Esophagus (tissue), 2 donors: ENCODE measurements around the gene CAMK1D. TPM values are rescaled to one million over a fixed set of nuclear protein-coding genes. Genes with fewer than 3 reads are reported as not detected.
"Not testable (repeated sequence)": the region's sequence is repeated elsewhere in the genome, so short reads cannot be mapped to it uniquely, and the experiment has no call there.

ENCODE experiments used
- H3K27ac ChIP-seq, 2 donors: one replicate each; pipeline ENCODE4 v1.5.1; 2013; ENCODE audit warnings: low read depth in 2 of 2, mild to moderate bottlenecking in 2 of 2, inconsistent platforms in 1 of 2, low read length in 1 of 2, moderate library complexity in 1 of 2
- H3K27me3 ChIP-seq, 2 donors: one replicate each; pipeline ENCODE4 v1.6.1; 2013; ENCODE audit warnings: low read length in 2 of 2, control low read depth in 1 of 2, mild to moderate bottlenecking in 1 of 2; ENCODE audit not compliant: insufficient read depth in 2 of 2, control insufficient read depth in 1 of 2
- H3K36me3 ChIP-seq, 2 donors: one replicate each; pipeline ENCODE4 v1.6.1; 2013; ENCODE audit warnings: low read length in 1 of 2; ENCODE audit not compliant: control insufficient read depth in 2 of 2, insufficient read depth in 2 of 2
- H3K4me1 ChIP-seq, 2 donors: one replicate each; pipeline ENCODE4 v1.6.1; 2013; ENCODE audit warnings: low read length in 1 of 2; ENCODE audit not compliant: control insufficient read depth in 2 of 2, insufficient read depth in 2 of 2
- H3K4me3 ChIP-seq, 2 donors: one replicate each; pipeline ENCODE4 v1.5.1; 2013; ENCODE audit warnings: low read length in 2 of 2, mild to moderate bottlenecking in 2 of 2, low read depth in 1 of 2, moderate library complexity in 1 of 2
- H3K9me3 ChIP-seq, 2 donors: one replicate each; pipeline ENCODE4 v1.6.1; 2013; ENCODE audit warnings: mild to moderate bottlenecking in 2 of 2, low read depth in 1 of 2, low read length in 1 of 2, moderate library complexity in 1 of 2; ENCODE audit not compliant: control insufficient read depth in 2 of 2, insufficient read depth in 1 of 2
- WGBS, 2 donors: extraction: QIAGEN DNeasy Blood & Tissue Kit; methylation state at CpG; one replicate each; pipeline ENCODE4 v1.1.7; 2013; 5-methylcytosine and 5-hydroxymethylcytosine counted together
- polyA plus RNA-seq, 2 donors: library from polyadenylated mRNA; stranded (reverse); fragments of 200-250 nt; gene quantifications; one replicate each; pipeline ENCODE4 v1.2.3, GENCODE V29; 2013
- donor health status: healthy with polysubstance abuse.
- donor health status: Bipolar disorder and iron deficiency.

CAMK1D gene
- polyA plus RNA-seq, 2 donors = 5.4 to 5.6 TPM

GRCh38 chr10:12728494-12728893 lies 379.1 kb downstream of the CAMK1D start:
- WGBS, 2 donors = 81 to 82% methylated on average over 12 of the region's 12 CpGs
- Histone ChIP-seq H3K36me3 (no peaks in the 10 kb centered on the region), H3K4me1 (peaks cover 2 to 3% of the 10 kb centered on the region in 2 donors), H3K27ac (no peak overlapping the region), H3K9me3 (no peaks in the 10 kb centered on the region), H3K27me3 (no peaks in the 10 kb centered on the region), H3K4me3 (no peak overlapping the region)

DNA sequence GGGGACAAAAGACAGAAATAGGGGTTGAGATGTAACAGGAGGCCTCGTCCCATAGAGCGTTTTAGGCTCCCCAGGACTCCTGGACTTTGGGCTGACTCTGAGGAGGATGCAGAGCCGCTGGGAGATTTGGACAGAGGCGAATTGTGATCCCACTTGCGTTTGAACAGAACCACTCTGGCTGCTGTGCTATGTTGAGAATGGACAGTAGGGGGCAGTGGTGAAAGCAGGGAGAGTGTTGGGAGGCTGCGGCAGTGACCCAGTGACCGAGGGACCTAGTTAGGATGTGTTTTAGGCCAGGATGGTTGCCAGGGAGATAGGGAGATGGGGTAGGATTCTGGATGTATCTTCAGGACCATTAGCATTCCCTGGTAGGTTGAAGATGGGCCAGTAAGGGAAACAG lies 380.5 kb downstream of the CAMK1D start:
- peaks cover 2 to 3% of the 10 kb centered on the region in 2 donors for H3K4me1 ChIP-seq
- H3K36me3 ChIP-seq = no peaks in the 10 kb centered on the region
- H3K27ac ChIP-seq = no peak overlapping the region
- H3K4me3 ChIP-seq = no peak overlapping the region
- no peaks in the 10 kb centered on the region for H3K9me3 ChIP-seq
- 87 to 91% methylated on average over 7 of the region's 7 CpGs for WGBS, 2 donors
- no peaks in the 10 kb centered on the region for H3K27me3 ChIP-seq

- H3K4me1 ChIP-seq = peaks cover 2 to 4% of the 10 kb centered on the region in 2 donors
- no peaks in the 10 kb centered on the region for H3K27me3 ChIP-seq
- H3K4me3 ChIP-seq = no peak overlapping the region
- no peaks in the 10 kb centered on the region for H3K36me3 ChIP-seq
- H3K9me3 ChIP-seq = no peaks in the 10 kb centered on the region
- H3K27ac ChIP-seq = no peak overlapping the region
- WGBS, 2 donors = 79 to 84% methylated on average over 9 of the region's 9 CpGs
Observed at GRCh38 chr10:12730809-12731519, 381.6 kb downstream of the CAMK1D start.

DNA sequence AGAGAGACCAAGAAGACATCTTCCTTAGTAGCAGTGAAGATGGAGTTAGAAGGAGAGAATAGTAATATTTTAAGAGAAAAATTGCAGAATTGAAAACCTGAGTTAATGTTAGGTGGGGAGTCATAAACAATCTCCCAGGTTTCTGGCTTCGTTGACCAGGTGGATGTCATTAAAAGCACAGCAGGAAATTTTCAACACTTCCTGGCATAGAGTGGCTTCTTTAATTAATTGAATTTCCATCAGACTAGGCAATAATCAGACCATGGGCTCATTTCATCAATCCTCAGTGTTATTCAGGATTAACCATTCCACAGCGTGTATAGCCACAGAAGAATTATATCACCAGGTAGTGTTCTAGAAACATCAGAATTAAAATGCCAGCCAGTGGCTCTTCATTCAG lies 383.9 kb downstream of the CAMK1D start:
- Histone ChIP-seq H3K4me3 (no peak overlapping the region), H3K9me3 (no peaks in the 10 kb centered on the region), H3K36me3 (no peaks in the 10 kb centered on the region), H3K27me3 (no peaks in the 10 kb centered on the region), H3K27ac (no peak overlapping the region), H3K4me1 (peaks cover 0 to 5% of the 10 kb centered on the region in 2 donors)
- 79 to 80% methylated on average over 2 of the region's 2 CpGs for WGBS, 2 donors

DNA sequence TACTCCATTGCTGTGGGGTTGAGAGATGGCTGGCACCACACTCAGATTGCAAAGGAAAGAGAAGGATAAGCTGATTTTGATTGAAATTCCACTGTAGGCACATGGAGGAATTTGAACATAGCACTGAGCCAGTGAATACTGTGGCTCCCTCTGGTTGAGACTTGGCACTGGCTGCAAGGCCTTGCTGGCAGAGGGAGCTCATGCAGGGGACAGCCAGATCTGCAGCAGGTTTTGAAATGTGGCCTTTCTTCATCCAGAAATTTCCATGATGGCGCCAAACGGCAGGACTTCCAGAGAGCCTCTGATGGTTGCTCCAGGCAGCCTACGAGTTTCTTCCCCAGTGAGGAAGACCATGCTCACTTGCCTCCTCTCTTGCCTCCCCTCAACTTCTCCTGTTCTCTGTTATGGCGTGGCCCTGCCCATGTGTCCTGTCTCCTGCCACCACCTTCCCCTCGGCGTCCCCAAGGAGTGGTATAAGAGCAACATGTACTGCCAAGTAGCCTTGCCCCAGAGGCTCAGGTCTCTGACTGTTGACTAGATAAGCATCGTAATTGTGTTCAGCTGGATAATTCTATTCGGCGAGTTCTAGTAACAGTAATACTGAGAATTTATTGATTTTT lies 386.6 kb downstream of the CAMK1D start:
- Histone ChIP-seq H3K4me1 (peaks cover 0 to 5% of the 10 kb centered on the region in 2 donors), H3K9me3 (no peaks in the 10 kb centered on the region), H3K36me3 (no peaks in the 10 kb centered on the region), H3K27me3 (no peaks in the 10 kb centered on the region), H3K4me3 (no peak overlapping the region), H3K27ac (no peak overlapping the region)
- 79 to 84% methylated on average over 9 of the region's 9 CpGs for WGBS, 2 donors

GRCh38 chr10:12740813-12741212 lies 391.5 kb downstream of the CAMK1D start:
- 72 to 73% methylated on average over 3 of the region's 3 CpGs for WGBS, 2 donors
- H3K9me3 ChIP-seq = no peaks in the 10 kb centered on the region
- peak overlapping the region in 1 of 2 donors; percentile 11 for H3K27ac ChIP-seq
- H3K36me3 ChIP-seq = no peaks in the 10 kb centered on the region
- peaks cover 0 to 5% of the 10 kb centered on the region in 2 donors for H3K4me1 ChIP-seq
- no peaks in the 10 kb centered on the region for H3K27me3 ChIP-seq
- H3K4me3 ChIP-seq = no peak overlapping the region

- H3K36me3 ChIP-seq = no peaks in the 10 kb centered on the region
- no peaks in the 10 kb centered on the region for H3K27me3 ChIP-seq
- H3K4me3 ChIP-seq = no peak overlapping the region
- H3K9me3 ChIP-seq = no peaks in the 10 kb centered on the region
- H3K4me1 ChIP-seq = peaks cover 0 to 3% of the 10 kb centered on the region in 2 donors
- H3K27ac ChIP-seq = peak overlapping the region; percentile 11 to 68
- 65 to 79% methylated on average over 8 of the region's 8 CpGs for WGBS, 2 donors
Observed at GRCh38 chr10:12741360-12741804, 392.0 kb downstream of the CAMK1D start.

DNA sequence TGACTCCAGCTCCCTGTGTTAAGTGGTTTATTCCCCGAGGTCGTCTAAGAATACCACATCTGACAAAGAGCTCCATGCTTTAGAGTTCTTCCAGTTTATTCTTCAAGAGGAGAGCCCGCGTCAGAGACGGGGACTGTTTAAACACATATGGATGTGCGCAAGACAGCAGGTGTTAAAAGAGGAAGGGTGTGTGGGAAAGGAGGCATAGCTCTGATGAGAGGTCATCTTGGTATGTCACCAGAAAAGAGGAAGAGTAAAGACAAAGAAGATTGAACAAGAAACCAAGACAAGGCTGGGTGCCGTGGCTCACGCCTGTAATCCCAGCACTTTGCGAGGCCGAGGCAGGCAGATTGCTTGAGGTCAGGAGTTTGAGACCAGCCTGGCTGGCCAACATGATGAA lies 393.4 kb downstream of the CAMK1D start:
- H3K4me3 ChIP-seq = no peak overlapping the region
- H3K9me3 ChIP-seq = no peaks in the 10 kb centered on the region
- H3K27ac ChIP-seq = no peak overlapping the region
- H3K36me3 ChIP-seq = no peaks in the 10 kb centered on the region
- no peaks in the 10 kb centered on the region for H3K4me1 ChIP-seq
- WGBS, 2 donors = 90 to 91% methylated on average over 10 of the region's 10 CpGs
- H3K27me3 ChIP-seq = no peaks in the 10 kb centered on the region

GRCh38 chr10:12743466-12743865 lies 394.1 kb downstream of the CAMK1D start:
- H3K36me3 ChIP-seq, H3K4me1 ChIP-seq, H3K4me3 ChIP-seq, H3K27me3 ChIP-seq, H3K27ac ChIP-seq, H3K9me3 ChIP-seq: not testable (repeated sequence)
- WGBS, 2 donors = 72 to 79% methylated on average over 3 of the region's 3 CpGs

DNA sequence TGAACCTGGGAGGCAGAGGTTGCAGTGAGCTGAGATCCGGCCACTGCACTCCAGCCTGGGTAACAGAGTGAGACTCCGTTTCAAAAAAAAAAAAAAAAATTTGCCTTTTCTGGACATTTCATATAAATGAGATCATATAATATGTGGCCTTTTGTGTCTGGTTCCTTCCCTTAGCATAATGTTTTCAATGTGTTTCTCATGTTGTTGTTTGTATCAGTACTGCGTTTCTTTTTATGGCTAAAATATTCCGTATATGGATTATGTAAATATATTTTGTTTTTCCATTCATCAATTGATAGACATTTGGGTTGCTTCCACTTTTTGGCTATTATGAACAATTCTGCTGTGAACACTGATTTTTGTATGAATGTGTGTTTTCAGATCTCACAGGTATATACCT lies 394.6 kb downstream of the CAMK1D start:
- Histone ChIP-seq H3K9me3 (no peaks in the 10 kb centered on the region), H3K4me1 (no peaks in the 10 kb centered on the region), H3K4me3 (no peak overlapping the region), H3K27me3 (no peaks in the 10 kb centered on the region), H3K27ac (no peak overlapping the region), H3K36me3 (no peaks in the 10 kb centered on the region)
- WGBS, 2 donors = 89% methylated on average over 4 of the region's 4 CpGs
